ENCODE results near the gene LSMEM2. TPM values are rescaled to one million over a fixed set of nuclear protein-coding genes. Genes with fewer than 3 reads are reported as not detected.

The LSMEM2 gene
- total RNA-seq, 2 donors from 2014 or later = not detected

DNA sequence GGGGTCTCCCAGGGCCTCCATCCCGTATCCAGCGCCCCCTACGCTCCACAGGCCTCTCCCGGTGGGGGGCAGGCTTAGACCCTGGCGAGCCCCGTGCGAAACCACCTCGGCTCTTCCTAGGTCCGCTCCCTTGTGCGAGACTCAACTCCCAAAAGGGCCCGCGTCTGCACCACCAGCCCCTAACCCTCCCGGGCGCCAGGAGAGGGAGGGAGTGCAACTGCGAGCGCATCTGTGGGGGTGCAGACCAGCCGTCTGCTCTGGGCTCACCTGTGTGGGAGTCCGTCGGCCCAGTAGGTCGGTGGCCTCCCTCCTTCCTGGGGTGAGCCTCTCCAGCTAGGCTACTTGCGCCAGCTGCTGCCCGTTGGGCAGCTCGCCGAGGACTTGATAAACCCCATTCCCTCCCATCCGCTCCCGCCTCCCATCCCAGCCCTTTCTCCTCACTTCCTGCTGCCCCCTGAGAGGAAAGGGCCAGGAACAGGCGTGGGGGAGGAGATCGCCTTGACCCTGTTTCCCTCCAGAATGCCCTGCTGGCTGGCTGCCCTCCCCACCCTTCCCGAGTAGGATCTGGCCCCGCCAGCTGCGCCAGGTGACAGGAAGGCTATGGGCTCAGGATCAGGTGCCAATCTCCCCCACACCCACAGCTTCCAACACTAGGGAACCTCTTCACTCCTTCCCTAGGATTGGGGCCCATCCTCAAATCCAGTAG, 43.7 kb downstream of the LSMEM2 start, which contains the start of gene HYAL2:
Gene HYAL2, minus strand, starts transcription at position 360 of the 706 bp plus-strand sequence. CDS start 2,256 bp downstream, outside the sequence.
- ATAC-seq (ENCODE audit: insufficient number of reproducible peaks, low FRiP score, low read depth) (no peak), DNase-seq (ENCODE audit: low spot score) (no peak)
- TF ChIP-seq, protein P1, sequence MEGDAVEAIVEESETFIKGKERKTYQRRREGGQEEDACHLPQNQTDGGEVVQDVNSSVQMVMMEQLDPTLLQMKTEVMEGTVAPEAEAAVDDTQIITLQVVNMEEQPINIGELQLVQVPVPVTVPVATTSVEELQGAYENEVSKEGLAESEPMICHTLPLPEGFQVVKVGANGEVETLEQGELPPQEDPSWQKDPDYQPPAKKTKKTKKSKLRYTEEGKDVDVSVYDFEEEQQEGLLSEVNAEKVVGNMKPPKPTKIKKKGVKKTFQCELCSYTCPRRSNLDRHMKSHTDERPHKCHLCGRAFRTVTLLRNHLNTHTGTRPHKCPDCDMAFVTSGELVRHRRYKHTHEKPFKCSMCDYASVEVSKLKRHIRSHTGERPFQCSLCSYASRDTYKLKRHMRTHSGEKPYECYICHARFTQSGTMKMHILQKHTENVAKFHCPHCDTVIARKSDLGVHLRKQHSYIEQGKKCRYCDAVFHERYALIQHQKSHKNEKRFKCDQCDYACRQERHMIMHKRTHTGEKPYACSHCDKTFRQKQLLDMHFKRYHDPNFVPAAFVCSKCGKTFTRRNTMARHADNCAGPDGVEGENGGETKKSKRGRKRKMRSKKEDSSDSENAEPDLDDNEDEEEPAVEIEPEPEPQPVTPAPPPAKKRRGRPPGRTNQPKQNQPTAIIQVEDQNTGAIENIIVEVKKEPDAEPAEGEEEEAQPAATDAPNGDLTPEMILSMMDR (IDR thresholded peaks at IDR 0.05) = no peak
- Histone ChIP-seq H3K4me3 (peak within 1 kb of the TSS; percentile 73), H3K27ac (peak within 1 kb of the TSS; percentile 91 to 97), H3K4me1 (ENCODE audit: control insufficient read depth in 1 of 2, low read depth in 2 of 2) (peaks cover 33 to 55% of the 10 kb centered on the region in 2 donors), H3K36me3 (peaks cover 10% of the 10 kb centered on the region), H3K9me3 (no peaks in the 10 kb centered on the region), H3K27me3 (replicated peaks; ENCODE audit: insufficient read depth) (no peaks in the 10 kb centered on the region)

DNA sequence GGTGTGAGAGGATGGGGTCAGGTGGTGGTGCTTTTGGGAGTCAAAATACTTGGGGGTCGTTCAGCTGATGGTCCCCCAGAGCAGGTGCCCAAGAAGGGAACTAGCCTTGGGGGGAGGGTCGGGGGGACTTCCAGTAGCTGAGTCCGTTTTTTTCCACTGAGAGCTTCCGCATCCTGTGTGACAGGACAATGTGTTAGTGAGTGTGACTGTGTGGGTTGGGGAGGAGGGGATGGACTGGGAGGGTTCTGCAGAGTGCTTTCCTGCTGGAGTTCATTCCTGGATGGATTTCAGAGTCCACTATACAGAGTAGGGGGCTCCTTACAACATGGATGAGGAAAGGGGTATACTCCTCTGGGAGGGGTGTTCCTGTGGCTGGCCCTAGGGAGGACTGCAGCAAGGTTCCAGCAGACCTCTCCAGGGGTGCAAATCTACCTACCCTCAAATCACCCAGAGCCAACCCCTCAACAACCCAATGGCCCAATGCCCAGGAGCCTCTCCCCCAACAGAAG, 44.3 kb downstream of the LSMEM2 start:
- ATAC-seq (ENCODE audit: insufficient number of reproducible peaks, low FRiP score, low read depth) (no peak), DNase-seq (ENCODE audit: low spot score) (no peak)
- Histone ChIP-seq H3K4me1 (ENCODE audit: control insufficient read depth in 1 of 2, low read depth in 2 of 2) (peaks cover 27 to 51% of the 10 kb centered on the region in 2 donors), H3K36me3 (peaks cover 8% of the 10 kb centered on the region), H3K27me3 (replicated peaks; ENCODE audit: insufficient read depth) (no peaks in the 10 kb centered on the region), H3K9me3 (no peaks in the 10 kb centered on the region), H3K4me3 (peak overlapping the region; percentile 73), H3K27ac (peak overlapping the region; percentile 8 to 91)
- TF ChIP-seq, protein P1 (IDR thresholded peaks at IDR 0.05) = no peak

DNA sequence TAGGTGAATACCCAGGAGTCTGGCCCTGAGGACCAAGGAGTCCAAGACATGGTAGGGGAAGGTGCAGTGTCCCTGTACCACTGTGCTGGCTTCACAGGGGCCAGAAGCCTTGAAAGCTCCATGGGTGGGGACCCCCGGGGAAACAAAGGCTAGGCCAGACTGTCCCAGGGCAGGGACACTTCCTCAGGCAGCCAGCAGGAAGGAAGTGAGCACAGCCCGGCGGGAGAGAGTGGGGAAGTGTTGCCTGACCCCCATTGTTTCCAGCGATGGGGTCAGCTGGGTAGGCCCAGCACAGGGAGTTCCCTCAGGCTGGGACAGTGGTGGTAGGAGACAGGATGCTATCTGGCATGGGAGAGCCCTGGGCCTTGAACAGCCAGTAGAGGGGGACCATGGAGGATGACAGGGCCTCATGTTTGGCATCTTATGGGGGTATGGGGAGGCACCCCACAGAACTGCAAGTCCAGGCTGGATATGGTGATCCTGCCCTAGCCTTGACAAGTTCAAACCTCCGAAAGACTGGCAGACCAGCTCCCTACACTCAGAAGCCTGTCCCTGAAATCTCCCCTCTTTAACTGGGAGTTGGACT, 44.8 kb downstream of the LSMEM2 start:
- Histone ChIP-seq H3K4me1 (ENCODE audit: control insufficient read depth in 1 of 2, low read depth in 2 of 2) (peaks cover 29 to 50% of the 10 kb centered on the region in 2 donors), H3K9me3 (no peaks in the 10 kb centered on the region), H3K4me3 (no peak overlapping the region), H3K27ac (peak overlapping the region; percentile 8 to 91), H3K27me3 (replicated peaks; ENCODE audit: insufficient read depth) (no peaks in the 10 kb centered on the region), H3K36me3 (peaks cover 7% of the 10 kb centered on the region)
- ATAC-seq (ENCODE audit: insufficient number of reproducible peaks, low FRiP score, low read depth) (no peak), DNase-seq (ENCODE audit: low spot score) (no peak)
- TF ChIP-seq, protein P1 (IDR thresholded peaks at IDR 0.05) = no peak

DNA sequence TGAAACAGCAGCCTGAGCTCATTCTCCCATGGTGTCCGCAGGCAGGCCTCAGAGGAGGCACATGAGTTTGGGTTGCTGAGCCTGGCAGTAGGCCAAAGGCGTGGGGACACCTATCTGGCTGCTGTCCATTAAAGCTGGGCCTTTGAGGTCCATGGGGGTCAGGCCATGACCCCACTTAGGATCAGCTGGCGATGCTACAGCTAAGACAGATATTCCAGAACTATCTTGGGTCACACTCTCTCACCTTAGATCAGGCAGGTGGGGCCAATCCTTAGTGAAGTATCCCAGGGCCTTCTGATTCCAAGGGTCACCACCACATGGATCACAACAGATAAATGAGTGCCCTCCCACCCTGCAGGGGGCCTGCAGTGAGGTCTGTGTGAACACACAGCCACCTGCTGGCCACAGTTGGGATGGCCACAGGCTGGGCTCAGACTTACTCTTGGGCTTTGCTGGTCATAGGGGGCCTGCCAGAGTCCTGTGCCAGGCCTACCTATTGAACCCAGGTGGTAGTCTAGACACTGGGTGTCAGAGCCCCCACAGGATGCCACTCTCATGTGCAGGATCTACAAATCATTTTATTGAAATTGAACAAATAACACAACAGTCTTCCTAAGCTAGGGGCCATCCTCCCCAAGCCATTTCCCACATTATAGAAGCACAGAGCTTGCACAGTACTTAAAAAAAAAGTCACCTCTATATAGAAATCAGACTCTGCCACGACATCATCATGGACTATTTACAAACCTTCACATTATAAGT, 45.6 kb downstream of the LSMEM2 start:
- ATAC-seq (ENCODE audit: insufficient number of reproducible peaks, low FRiP score, low read depth) = no peak
- H3K9me3 ChIP-seq = no peaks in the 10 kb centered on the region
- H3K4me3 ChIP-seq = no peak overlapping the region
- peaks cover 29 to 43% of the 10 kb centered on the region in 2 donors for H3K4me1 ChIP-seq (ENCODE audit: control insufficient read depth in 1 of 2, low read depth in 2 of 2)
- H3K27ac ChIP-seq = peak overlapping the region in 1 of 2 donors; percentile 8
- no peaks in the 10 kb centered on the region for H3K27me3 ChIP-seq (replicated peaks; ENCODE audit: insufficient read depth)
- TF ChIP-seq, protein P1 (IDR thresholded peaks at IDR 0.05) = peak; percentile 79
- no peak for DNase-seq (ENCODE audit: low spot score)
- peaks cover 9% of the 10 kb centered on the region for H3K36me3 ChIP-seq

DNA sequence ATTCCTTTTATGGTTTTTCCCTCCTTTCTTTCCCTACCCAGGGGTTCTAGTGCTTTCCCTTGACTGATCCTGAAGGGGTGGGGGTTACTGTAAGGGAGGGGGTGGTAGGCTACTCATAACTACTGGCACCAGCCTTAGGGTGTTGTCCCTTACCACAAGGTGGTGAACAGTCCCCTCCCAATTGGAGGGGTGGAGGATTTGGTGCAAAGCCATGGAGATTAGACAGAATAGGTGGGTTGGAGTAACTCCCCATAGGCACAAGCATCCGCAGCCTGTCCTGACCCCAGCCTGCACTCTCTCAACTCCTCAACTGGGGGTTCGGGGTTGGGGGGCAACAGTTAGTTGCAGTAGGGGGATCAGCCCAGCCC, 46.2 kb downstream of the LSMEM2 start:
- DNase-seq (ENCODE audit: low spot score) (no peak), ATAC-seq (ENCODE audit: insufficient number of reproducible peaks, low FRiP score, low read depth) (no peak)
- TF ChIP-seq, protein P1 (IDR thresholded peaks at IDR 0.05) = no peak
- Histone ChIP-seq H3K36me3 (peaks cover 14% of the 10 kb centered on the region), H3K4me3 (no peak overlapping the region), H3K27ac (no peak overlapping the region), H3K27me3 (replicated peaks; ENCODE audit: insufficient read depth) (no peaks in the 10 kb centered on the region), H3K4me1 (ENCODE audit: control insufficient read depth in 1 of 2, low read depth in 2 of 2) (peaks cover 24 to 37% of the 10 kb centered on the region in 2 donors), H3K9me3 (no peaks in the 10 kb centered on the region)

All from thoracic aorta (tissue), 2 donors.